AG04449 (cell line): ENCODE data around the gene METTL15.
A peak's percentile ranks its signal among the peaks of the same experiment; 100 is the strongest.
"Not testable (repeated sequence)": the region's sequence is repeated elsewhere in the genome, so short reads cannot be mapped to it uniquely, and the experiment has no call there.

Experiments
- CTCF ChIA-PET: fragments of 350-600 bp; formaldehyde crosslinking; extraction: SDS; loops from one replicate; lab custom pipeline; 2021; ENCODE audit warnings: antibody characterized with exemption; lab: Yijun Ruan, JAX
- POLR2A ChIA-PET: fragments of 400-600, 350-600 bp; formaldehyde crosslinking; extraction: SDS; loops from one replicate; lab custom pipeline; 2020; ENCODE audit warnings: antibody characterized with exemption, inconsistent platforms; lab: Yijun Ruan, JAX
- DNase-seq: peaks from one replicate; pipeline ENCODE4 v3.0.0-alpha.2; 2010; ENCODE audit warnings: low read depth, low spot score
- H3K4me3 ChIP-seq: 2 replicates; pipeline ENCODE4 v1.5.1; 2011; ENCODE audit warnings: low read depth, mild to moderate bottlenecking, control low read depth, low read length
- CTCF ChIP-seq: IDR thresholded peaks from one replicate; pipeline ENCODE4 v1.5.1; 2011; ENCODE audit warnings: mild to moderate bottlenecking, moderate library complexity, low read length, control low read depth, inconsistent platforms; ENCODE audit not compliant: insufficient read depth; ENCODE audit errors: missing control alignments

Gene METTL15

DNA sequence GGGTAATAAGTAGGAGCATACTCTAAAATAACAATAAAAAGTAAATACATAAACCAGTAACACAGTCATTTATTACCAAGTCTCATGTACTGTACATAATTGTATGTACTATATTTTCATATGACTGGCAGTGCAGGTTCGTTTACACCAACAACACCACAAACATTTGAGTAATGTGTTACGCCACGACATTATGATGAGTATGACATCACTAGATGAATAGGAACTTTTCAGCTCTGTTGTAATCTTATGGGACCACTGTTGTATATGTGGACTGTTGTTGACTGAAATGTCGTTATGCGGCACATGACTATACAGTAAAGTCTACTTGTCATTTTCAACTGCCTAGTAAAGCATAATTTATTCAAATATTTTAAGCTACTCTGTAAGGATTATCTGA lies 18.8 kb upstream of the METTL15 start:
- TF ChIP-seq CTCF = no peak
- no peak overlapping the region for H3K4me3 ChIP-seq
- POLR2A ChIA-PET = no interaction called here
- CTCF ChIA-PET = interaction anchor here (1.3 to 1.8 kb wide), 4 partner anchors 10 to 1239 kb away, joined by 3 to 5 read pairs (median 4); no protein-coding TSS in a partner anchor
- DNase-seq = no peak

DNA sequence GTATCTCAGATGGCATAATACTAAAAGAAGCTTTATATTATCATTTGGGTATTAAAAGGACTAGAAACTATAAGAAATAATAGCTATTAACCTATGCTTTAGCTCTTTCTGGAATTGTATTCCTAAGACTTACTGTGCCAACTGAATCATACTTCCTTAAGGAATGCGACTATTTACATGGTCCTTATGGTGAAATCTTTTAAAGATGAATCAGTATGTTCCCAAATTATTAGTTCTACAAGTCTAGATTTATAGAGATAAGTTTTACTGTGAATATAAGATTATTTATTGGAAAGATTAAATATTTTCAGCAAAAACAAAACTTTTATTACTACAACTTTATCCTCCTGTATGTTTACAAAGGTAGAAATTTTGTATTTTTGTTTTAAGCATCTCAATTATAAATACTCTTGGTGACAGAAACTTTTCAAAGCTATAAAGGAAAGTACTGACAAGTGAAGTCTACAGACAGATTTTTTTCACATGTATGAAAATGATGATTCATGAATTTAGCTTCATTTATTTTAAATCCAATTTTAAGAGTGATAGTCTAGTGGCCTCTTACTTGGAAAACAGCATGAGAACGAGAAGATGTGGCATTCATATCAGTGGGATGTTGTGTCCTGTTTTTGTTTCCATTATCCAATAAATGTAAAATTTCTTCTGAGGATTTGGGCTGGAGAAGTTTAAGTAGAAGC lies 18.0 kb upstream of the METTL15 start:
- TF ChIP-seq CTCF = no peak
- H3K4me3 ChIP-seq = no peak overlapping the region
- POLR2A ChIA-PET = no interaction called here
- peak; percentile 23 for DNase-seq
- CTCF ChIA-PET = interaction anchor here (1.3 to 1.8 kb wide), 5 partner anchors 10 to 1254 kb away, joined by 3 to 5 read pairs (median 4); no protein-coding TSS in a partner anchor

DNA sequence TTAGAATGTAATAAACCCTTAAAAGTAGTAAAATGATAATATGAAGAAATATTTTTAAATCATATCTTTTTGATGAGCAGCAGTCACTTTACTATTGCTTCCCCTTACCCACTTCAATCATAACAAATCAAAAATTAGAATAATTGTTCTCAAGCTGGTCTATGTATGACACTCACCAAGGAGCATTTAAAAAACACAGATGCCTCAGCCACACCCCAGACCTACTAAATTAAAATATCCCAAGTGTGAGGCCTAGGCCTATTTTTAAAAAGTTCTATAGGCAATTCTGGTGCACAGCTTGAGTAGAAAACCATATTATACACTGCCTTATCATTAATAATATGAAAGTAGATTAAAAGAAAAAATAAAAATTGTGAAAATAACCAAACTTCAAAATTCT lies 15.4 kb upstream of the METTL15 start:
- POLR2A ChIA-PET = interaction anchor here (0.6 kb wide), 1 partner anchor 562 kb away, joined by 3 read pairs; no protein-coding TSS in a partner anchor
- TF ChIP-seq CTCF = no peak

GRCh38 chr11:28098257-28098656 lies 9.9 kb upstream of the METTL15 start:
- no peak overlapping the region for H3K4me3 ChIP-seq
- no peak for TF ChIP-seq CTCF
- POLR2A ChIA-PET = no interaction called here
- CTCF ChIA-PET = interaction anchor here (0.9 kb wide), 1 partner anchor 10 kb away, joined by 5 read pairs; the partner anchor contains the start of genes KIF18A and METTL15
- DNase-seq = no peak

More for the DNA sequence above, 15.4 kb upstream of the METTL15 start:
- no peak for DNase-seq
- CTCF ChIA-PET = interaction anchor here (1.0 to 1.3 kb wide), 3 partner anchors 376 to 394 kb away, joined by 3 read pairs; no protein-coding TSS in a partner anchor
- H3K4me3 ChIP-seq = no peak overlapping the region

GRCh38 chr11:28099715-28100114 lies 8.5 kb upstream of the METTL15 start:
- POLR2A ChIA-PET = no interaction called here
- no peak for TF ChIP-seq CTCF
- CTCF ChIA-PET = interaction anchor here (1.3 kb wide), 1 partner anchor 405 kb away, joined by 3 read pairs; no protein-coding TSS in a partner anchor
- no peak overlapping the region for H3K4me3 ChIP-seq
- no peak for DNase-seq

DNA sequence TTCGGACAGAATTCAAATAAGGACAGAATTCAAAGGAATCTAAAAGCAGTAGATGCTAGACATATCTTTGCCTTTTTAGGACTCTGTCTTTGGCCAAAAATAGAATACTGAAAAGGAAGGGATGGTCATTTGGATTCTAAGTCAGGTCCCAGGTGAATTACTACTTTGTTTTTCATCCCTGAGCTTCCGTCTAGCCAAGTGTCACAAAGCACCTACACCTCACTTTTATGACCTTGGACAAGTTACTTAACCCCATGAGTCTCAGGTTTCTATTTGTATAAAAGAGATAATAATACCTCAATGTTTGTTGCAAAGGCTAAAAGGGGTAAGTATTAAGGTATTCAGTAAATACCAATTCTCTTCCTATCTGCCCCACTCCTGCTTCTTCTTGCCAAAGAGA lies 7.5 kb upstream of the METTL15 start:
- no peak overlapping the region for H3K4me3 ChIP-seq
- no peak for DNase-seq
- CTCF ChIA-PET = interaction anchor here (1.3 kb wide), 2 partner anchors 17 to 406 kb away, joined by 3 read pairs; no protein-coding TSS in a partner anchor
- POLR2A ChIA-PET = no interaction called here
- TF ChIP-seq CTCF = no peak

GRCh38 chr11:28102300-28102699 lies 5.9 kb upstream of the METTL15 start:
- DNase-seq, POLR2A ChIA-PET, H3K4me3 ChIP-seq: not testable (repeated sequence)
- CTCF ChIA-PET = interaction anchor here (1.3 kb wide), 1 partner anchor 18 kb away, joined by 3 read pairs; no protein-coding TSS in a partner anchor
